ENCODE measurements around the gene RBM4B.
A peak's percentile ranks its signal among the peaks of the same experiment; 100 is the strongest.

RBM4B gene

GRCh38 chr11:66705587-66706335 is 28.1 kb upstream of the RBM4B start:
- DNase-seq, result no peak

- no peak for DNase-seq
Observed at GRCh38 chr11:66704659-66705360, 27.1 kb upstream of the RBM4B start.

GRCh38 chr11:66701432-66702240 is 23.9 kb upstream of the RBM4B start:
- DNase-seq, result no peak

- no peak for DNase-seq
Observed at GRCh38 chr11:66700742-66701141, 23.1 kb upstream of the RBM4B start.

DNA sequence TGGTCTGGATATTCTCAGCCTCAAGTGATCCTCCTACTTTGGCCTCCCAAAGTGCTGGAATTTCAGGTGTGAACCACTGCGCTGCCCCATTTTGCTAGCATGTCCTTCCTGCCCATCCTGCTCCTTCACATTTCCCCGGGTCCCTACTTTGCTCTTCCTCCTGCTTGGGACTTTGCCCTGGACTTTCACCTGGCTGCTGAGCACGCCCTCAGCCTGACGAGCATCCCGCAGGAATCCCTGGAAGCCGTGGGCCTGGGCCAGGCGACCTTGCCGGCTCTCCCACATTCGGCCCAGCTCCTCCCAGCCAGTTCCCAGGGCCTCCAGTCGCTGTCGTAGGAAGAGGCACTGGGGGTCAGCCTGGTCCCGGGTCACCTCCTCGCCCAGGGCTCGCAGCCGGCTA is 22.6 kb upstream of the RBM4B start:
- no peak for DNase-seq

GRCh38 chr11:66698491-66698890 is 20.8 kb upstream of the RBM4B start:
- DNase-seq, result no peak

- no peak for DNase-seq
Observed at GRCh38 chr11:66697988-66698387, 20.3 kb upstream of the RBM4B start.

- DNase-seq, result no peak
Observed at GRCh38 chr11:66696146-66696545, 18.5 kb upstream of the RBM4B start.

GRCh38 chr11:66694732-66695207 is 17.1 kb upstream of the RBM4B start:
- peak; percentile 81 to 89 for DNase-seq

GRCh38 chr11:66694056-66694410 is 16.3 kb upstream of the RBM4B start:
- DNase-seq, result no peak

GRCh38 chr11:66693356-66694055 is 15.8 kb upstream of the RBM4B start:
- no peak for DNase-seq

GRCh38 chr11:66692871-66693331 is 15.2 kb upstream of the RBM4B start:
- no peak for DNase-seq

GRCh38 chr11:66692446-66692845 is 14.8 kb upstream of the RBM4B start:
- DNase-seq, result no peak

DNA sequence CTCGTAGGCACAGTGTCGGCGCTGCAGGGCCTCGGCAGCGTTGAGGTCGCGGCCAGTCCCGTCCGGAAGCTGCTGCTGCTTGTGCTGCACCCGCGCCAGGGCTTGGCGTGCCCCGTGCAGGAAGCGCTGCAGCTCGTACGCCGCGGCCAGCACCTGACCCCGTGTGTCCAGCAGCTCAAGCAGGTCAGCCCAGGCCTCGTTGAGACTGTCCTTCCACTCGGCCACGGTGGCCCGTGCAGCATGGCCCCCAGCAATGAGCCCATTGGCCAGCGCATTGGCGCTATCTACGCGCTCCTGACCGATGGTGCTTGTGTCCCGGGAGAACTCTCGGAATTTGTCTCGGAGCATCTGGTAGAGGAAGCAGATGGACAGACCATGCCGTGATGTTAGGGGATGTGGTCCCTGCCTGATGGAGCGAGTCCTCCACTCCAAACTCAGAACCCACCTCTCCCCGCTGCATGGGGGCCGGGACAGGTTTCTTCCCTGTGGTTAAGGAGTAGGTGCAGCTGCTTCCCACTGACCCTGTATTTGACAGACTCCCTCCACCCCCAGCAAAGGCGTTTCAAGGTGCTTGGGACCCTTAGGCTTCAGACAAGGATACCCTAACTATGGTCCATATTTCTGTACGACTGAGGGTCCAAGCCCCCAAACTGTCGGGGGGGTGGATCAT is 13.8 kb upstream of the RBM4B start:
- no peak for DNase-seq

- no peak for DNase-seq
Observed at GRCh38 chr11:66689661-66690590, 12.2 kb upstream of the RBM4B start.

GRCh38 chr11:66688561-66689534 is 11.2 kb upstream of the RBM4B start:
- DNase-seq, result no peak

DNA sequence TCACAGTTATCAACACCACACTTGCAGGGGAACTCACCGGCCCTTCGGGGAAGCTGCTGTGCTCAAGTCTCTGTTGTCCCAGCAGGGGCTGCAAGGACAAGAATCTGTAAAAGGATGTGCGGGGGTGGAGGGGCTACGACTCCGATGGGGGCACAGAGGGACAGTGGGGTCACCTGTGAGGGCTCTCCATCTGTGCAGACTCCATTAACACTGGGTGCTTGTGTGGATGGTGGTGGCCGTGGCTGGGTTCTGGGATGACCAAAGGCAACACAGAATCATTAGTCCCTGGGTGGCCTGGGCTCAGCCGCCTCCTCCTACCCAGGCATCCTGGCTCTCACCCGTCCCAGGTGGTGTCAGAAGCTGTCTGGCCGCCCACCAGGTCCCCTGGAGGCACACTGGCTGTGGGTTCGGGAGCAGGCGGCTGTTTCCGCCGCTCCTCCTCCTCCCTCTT is 10.2 kb upstream of the RBM4B start:
- no peak for DNase-seq

DNA sequence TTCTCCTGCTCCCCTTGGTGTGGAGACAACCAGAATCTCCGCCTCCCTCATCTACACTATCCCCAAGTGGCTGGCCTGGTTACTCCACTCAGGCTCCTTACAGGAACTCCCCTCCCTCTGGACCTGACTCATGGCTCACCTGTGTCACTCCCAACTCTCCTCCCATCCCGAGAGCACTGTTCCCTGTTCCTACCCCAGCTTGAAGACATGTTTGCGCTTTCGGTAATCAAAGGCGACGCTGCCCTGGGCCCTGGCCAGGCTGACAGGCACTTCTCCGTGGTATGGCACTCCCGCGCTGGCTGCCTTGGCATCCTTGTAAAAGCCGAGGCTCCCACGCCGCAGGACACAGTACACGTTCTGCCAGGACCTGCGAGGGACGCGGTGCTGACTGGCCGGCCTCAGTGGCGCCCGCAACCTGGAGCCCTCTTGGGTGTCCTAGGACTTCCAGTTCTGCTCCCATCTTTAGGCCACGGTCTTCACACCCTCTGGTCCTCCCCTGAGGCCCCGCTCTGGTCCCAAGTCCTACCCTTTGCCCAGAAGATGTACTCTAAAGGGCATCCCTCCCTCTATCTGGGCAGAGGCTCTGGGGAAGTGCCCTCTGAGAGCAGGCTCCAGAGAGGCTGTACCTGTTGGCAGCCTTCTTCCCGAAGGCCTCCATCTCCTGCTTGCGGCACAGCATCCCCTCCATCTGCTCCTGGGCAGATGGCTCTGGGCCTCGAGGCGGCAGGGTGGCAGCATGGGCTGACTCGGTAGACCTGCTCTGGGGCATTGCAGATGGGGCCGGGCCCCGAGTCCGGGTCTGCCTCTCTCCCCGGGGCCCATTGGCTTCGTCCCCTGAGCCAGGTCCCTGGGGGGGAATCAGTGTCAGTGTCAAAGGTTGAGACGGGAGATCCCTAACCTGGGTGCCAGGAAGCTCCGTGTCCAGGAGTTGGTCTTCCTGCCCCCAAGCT is 9.4 kb upstream of the RBM4B start:
- no peak for DNase-seq
